ENCODE measurements around the gene RTF2.
"Not testable (repeated sequence)": the region's sequence is repeated elsewhere in the genome, so short reads cannot be mapped to it uniquely, and the experiment has no call there.

Gene RTF2

GRCh38 chr20:56488566-56488965 lies 20.1 kb downstream of the RTF2 start:
- no peak for DNase-seq (ENCODE audit: low read depth, low spot score)

- no peak for DNase-seq (ENCODE audit: low read depth, low spot score)
Measured at GRCh38 chr20:56501116-56501515, 32.7 kb downstream of the RTF2 start.

- no peak for DNase-seq (ENCODE audit: low read depth, low spot score)
Measured at GRCh38 chr20:56503916-56504315, 35.5 kb downstream of the RTF2 start.

GRCh38 chr20:56504373-56505005 lies 36.1 kb downstream of the RTF2 start:
- DNase-seq (ENCODE audit: low read depth, low spot score) = no peak

GRCh38 chr20:56506103-56506502 lies 37.7 kb downstream of the RTF2 start:
- DNase-seq (ENCODE audit: low read depth, low spot score) = no peak

GRCh38 chr20:56511926-56512325 lies 43.5 kb downstream of the RTF2 start:
- no peak for DNase-seq (ENCODE audit: low read depth, low spot score)

GRCh38 chr20:56513161-56514150 lies 45.0 kb downstream of the RTF2 start:
- DNase-seq (ENCODE audit: low read depth, low spot score) = no peak

GRCh38 chr20:56516631-56517030 lies 48.2 kb downstream of the RTF2 start:
- DNase-seq (ENCODE audit: low read depth, low spot score) = no peak

GRCh38 chr20:56517211-56517610 lies 48.8 kb downstream of the RTF2 start:
- DNase-seq (ENCODE audit: low read depth, low spot score) = no peak

- no peak for DNase-seq (ENCODE audit: low read depth, low spot score)
Measured at GRCh38 chr20:56517641-56518040, 49.2 kb downstream of the RTF2 start.

GRCh38 chr20:56518126-56518525 lies 49.7 kb downstream of the RTF2 start:
- no peak for DNase-seq (ENCODE audit: low read depth, low spot score)

- no peak for DNase-seq (ENCODE audit: low read depth, low spot score)
Measured at GRCh38 chr20:56518721-56519398, 50.4 kb downstream of the RTF2 start.

GRCh38 chr20:56519551-56519950 lies 51.1 kb downstream of the RTF2 start:
- no peak for DNase-seq (ENCODE audit: low read depth, low spot score)

- DNase-seq (ENCODE audit: low read depth, low spot score) = no peak
Measured at GRCh38 chr20:56520180-56520579, 51.8 kb downstream of the RTF2 start.

- DNase-seq (ENCODE audit: low read depth, low spot score) = not testable (repeated sequence)
Measured at GRCh38 chr20:56520746-56521354, 52.4 kb downstream of the RTF2 start.

- DNase-seq (ENCODE audit: low read depth, low spot score) = no peak
Measured at GRCh38 chr20:56522311-56522710, 53.9 kb downstream of the RTF2 start.

- not testable (repeated sequence) for DNase-seq (ENCODE audit: low read depth, low spot score)
Measured at GRCh38 chr20:56524444-56524843, 56.0 kb downstream of the RTF2 start, which contains the start of gene FAM209A. Gene FAM209A, plus strand, starts transcription at chr20:56524744. Its CDS starts 65 bp downstream, at chr20:56524809.

- DNase-seq (ENCODE audit: low read depth, low spot score) = no peak
Measured at GRCh38 chr20:56527521-56527920, 59.1 kb downstream of the RTF2 start.

- DNase-seq (ENCODE audit: low read depth, low spot score) = not testable (repeated sequence)
Measured at GRCh38 chr20:56532946-56533345, 64.5 kb downstream of the RTF2 start, which contains the start of gene FAM209B. Gene FAM209B, plus strand, starts transcription at chr20:56533246. Its CDS starts 96 bp downstream, at chr20:56533342.

- no peak for DNase-seq (ENCODE audit: low read depth, low spot score)
Measured at GRCh38 chr20:56537997-56538396, 69.6 kb downstream of the RTF2 start.

- DNase-seq (ENCODE audit: low read depth, low spot score) = no peak
Measured at GRCh38 chr20:56540415-56540814, 72.0 kb downstream of the RTF2 start.
